Activated CD4-positive, alpha-beta T cell treated with anti-CD3 and anti-CD28 coated beads, Interleukin-2, amount 50 U/mL, for 48 hours (primary cell): ENCODE results near the gene PXK.
A peak's percentile ranks its signal among the peaks of the same experiment; 100 is the strongest.

ENCODE experiments used
- DNase-seq, 2 experiments: peaks; one replicate each; pipeline ENCODE4 v3.0.0-alpha.2; 2020

PXK gene

GRCh38 chr3:58384381-58385090 is 51.8 kb downstream of the PXK start:
- no peak for DNase-seq

GRCh38 chr3:58386626-58387365 is 54.1 kb downstream of the PXK start:
- DNase-seq = no peak

GRCh38 chr3:58387650-58388546 is 55.2 kb downstream of the PXK start:
- no peak for DNase-seq

GRCh38 chr3:58388550-58389091 is 55.9 kb downstream of the PXK start:
- no peak for DNase-seq

- DNase-seq = no peak
Observed at GRCh38 chr3:58391156-58391865, 58.6 kb downstream of the PXK start.

GRCh38 chr3:58392181-58392580 is 59.5 kb downstream of the PXK start:
- no peak for DNase-seq

GRCh38 chr3:58394339-58394738 is 61.6 kb downstream of the PXK start:
- no peak for DNase-seq

- no peak for DNase-seq
Observed at GRCh38 chr3:58398669-58399333, 66.1 kb downstream of the PXK start.

GRCh38 chr3:58403513-58404109 is 70.9 kb downstream of the PXK start:
- DNase-seq = no peak

- no peak for DNase-seq
Observed at GRCh38 chr3:58404396-58404795, 71.7 kb downstream of the PXK start.

GRCh38 chr3:58408906-58409305 is 76.2 kb downstream of the PXK start:
- no peak for DNase-seq

- DNase-seq = no peak
Observed at GRCh38 chr3:58409663-58410062, 77.0 kb downstream of the PXK start.

- DNase-seq = no peak
Observed at GRCh38 chr3:58411036-58411435, 78.3 kb downstream of the PXK start.

- no peak for DNase-seq
Observed at GRCh38 chr3:58411851-58412830, 79.4 kb downstream of the PXK start.

GRCh38 chr3:58414538-58415197 is 82.0 kb downstream of the PXK start:
- peak; percentile 33 to 37 for DNase-seq

GRCh38 chr3:58416191-58416590 is 83.5 kb downstream of the PXK start:
- no peak for DNase-seq

- DNase-seq = no peak
Observed at GRCh38 chr3:58417075-58417474, 84.4 kb downstream of the PXK start.

- DNase-seq = no peak
Observed at GRCh38 chr3:58418227-58418626, 85.5 kb downstream of the PXK start.

GRCh38 chr3:58419780-58420507 is 87.3 kb downstream of the PXK start:
- DNase-seq = no peak
